Pulmonary artery endothelial cell (primary cell): Measurements from ENCODE around the gene GOLGA8Q. TPM values are rescaled to one million over a fixed set of nuclear protein-coding genes. Genes with fewer than 3 reads are reported as not detected.
"Not testable (repeated sequence)": the region's sequence is repeated elsewhere in the genome, so short reads cannot be mapped to it uniquely, and the experiment has no call there.

ENCODE experiments used
- DNase-seq: peaks from one replicate; pipeline ENCODE4 v3.0.0-alpha.2; 2011; ENCODE audit warnings: low read depth, low spot score
- total RNA-seq: library from RNA; depleted of rRNA; stranded (reverse); fragments of >200 nt; gene quantifications from 2 replicates; pipeline ENCODE4 v1.2.3, GENCODE V29; 2014

GOLGA8Q gene
- 0.32 and 0.59 TPM in 2 replicates for total RNA-seq

- DNase-seq: not testable (repeated sequence)
These were observed at the start of gene GOLGA8Q for GRCh38 chr15:30551750-30552149. TSS of gene GOLGA8Q (plus strand) at chr15:30552050. CDS start at chr15:30552078, 28 bp downstream.

GRCh38 chr15:30502904-30503781 lies 48.7 kb upstream of the GOLGA8Q start:
- not testable (repeated sequence) for DNase-seq

- DNase-seq: not testable (repeated sequence)
These were observed 47.5 kb upstream of the GOLGA8Q start for GRCh38 chr15:30504162-30504843.

DNA sequence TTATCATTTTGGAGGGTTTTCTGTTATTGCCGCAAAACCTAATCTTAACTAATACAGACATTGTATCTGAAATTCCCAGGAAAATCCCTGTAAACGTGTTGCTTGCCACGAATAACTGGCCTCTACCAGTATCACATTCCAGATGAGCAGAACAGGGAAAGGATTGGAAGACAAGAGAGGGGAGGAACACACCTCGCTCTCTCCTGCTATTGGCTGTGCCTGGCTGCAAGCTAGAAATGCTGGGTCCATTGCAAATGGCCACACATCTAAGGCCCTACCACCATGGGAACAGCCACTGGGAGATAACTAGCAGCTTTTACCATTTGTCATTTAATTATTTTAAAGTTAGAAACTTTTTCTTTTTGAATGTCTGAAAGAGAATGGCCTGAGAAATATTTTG lies 37.3 kb upstream of the GOLGA8Q start:
- DNase-seq: not testable (repeated sequence)

- not testable (repeated sequence) for DNase-seq
These were observed 28.2 kb upstream of the GOLGA8Q start for GRCh38 chr15:30523453-30524243.

GRCh38 chr15:30525912-30526311 lies 25.9 kb upstream of the GOLGA8Q start:
- not testable (repeated sequence) for DNase-seq

GRCh38 chr15:30529049-30529448 lies 22.8 kb upstream of the GOLGA8Q start:
- DNase-seq: not testable (repeated sequence)

DNA sequence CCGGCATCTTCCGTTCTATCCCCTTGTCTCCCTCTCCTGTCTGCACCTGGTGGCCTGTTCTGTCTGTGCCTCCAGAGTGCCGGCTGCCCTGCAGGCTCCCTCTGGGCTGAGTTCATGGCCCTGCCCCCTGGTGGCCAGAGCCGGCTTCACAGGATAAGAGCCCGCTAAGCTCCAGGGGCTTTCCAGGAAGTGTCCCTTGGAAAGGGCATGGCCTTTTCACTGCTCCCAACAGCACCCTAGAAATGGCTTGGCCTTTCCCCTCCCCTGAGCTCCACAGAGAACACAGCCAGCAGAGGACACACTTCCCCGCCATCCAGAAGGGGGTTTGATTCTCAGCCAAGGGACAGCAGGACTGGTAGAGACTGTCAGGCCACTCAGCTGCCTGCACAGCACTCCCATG lies 15.1 kb downstream of the GOLGA8Q start:
- not testable (repeated sequence) for DNase-seq

- DNase-seq: not testable (repeated sequence)
These were observed 21.2 kb downstream of the GOLGA8Q start for GRCh38 chr15:30573012-30573491.

DNA sequence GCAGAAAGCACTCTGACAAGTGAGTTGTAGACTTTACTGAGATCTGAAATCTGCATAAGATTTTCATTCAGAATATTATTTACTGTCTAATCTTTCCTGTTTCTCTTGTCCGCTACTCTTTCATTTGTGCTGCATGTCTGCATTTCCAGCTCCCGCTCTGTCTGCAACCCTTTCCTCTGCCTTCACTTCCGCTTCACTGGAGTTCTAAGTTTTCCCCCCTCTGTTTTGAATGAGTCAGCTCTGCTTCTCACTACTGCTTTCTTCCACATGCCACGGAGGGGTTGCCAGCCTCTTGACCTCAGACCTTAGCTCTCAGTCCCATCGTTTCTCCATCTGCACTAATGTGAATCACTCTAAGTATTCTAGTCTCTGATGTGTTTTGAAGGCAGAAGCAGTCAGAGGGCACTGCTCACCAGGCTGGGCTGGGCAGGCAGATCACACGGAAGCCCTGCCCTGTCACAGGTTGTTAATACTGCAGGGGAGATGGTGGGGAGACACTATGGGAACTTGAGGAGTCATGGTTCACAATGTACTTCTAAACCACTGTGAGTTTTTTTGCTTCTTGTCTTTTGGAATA lies 27.6 kb downstream of the GOLGA8Q start:
- not testable (repeated sequence) for DNase-seq

DNA sequence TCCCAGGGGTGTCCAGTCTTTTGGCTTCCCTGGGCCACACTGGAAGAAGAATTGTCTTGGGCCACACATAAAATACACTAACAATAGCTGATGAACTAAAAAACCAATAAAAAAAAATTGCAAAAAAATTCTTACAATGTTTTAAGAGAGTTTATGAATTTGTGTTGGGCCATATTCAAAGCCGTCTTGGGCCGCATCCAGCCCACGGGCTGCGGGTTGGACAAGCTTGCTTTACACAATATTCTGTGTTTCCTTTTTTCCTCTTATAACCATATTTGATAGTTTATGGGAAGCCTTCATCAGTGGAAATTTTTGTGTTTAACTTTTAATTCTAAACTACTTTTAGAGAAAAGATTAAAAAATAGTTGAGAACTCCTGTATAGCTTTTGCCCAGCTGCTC lies 28.9 kb downstream of the GOLGA8Q start:
- DNase-seq: not testable (repeated sequence)

GRCh38 chr15:30598953-30599352 lies 47.1 kb downstream of the GOLGA8Q start:
- DNase-seq: not testable (repeated sequence)

DNA sequence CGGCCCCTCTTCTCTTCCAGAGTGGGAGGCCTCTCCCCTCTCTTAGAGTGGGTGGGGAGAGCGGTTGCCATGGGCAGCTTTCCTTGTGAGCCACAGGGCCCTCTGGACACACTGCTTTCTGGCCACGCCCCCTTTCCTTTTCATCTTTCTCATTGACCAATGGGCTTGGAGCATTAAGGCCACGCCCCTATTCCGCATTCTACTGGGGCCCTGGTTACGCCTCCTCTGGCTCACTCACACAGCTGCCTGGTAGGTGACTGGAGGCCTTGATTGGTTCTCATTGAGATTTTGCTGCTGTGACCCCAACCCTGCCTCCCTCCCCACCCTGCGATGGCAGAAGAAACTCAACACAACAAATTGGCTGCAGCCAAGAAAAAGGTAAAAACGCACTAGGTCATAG lies 51.9 kb downstream of the GOLGA8Q start, which contains the start of gene GOLGA8H:
Gene GOLGA8H, plus strand, starts transcription at position 233 of the 400 bp plus-strand sequence. Its CDS starts 98 bp downstream, at position 331.
- DNase-seq: not testable (repeated sequence)

Other genes starting within 250 kb of the GOLGA8Q start
- 3.8 and 8.6 TPM in 2 replicates for gene CHRFAM7A, start 158.5 kb upstream of the GOLGA8Q start, total RNA-seq
- 1.1 and 1.3 TPM in 2 replicates for gene GOLGA8R, start 137.8 kb upstream of the GOLGA8Q start, total RNA-seq
- 1.2 and 2.0 TPM in 2 replicates for gene GOLGA8H, start 52.0 kb downstream of the GOLGA8Q start, total RNA-seq